Right lobe of liver (tissue), 6 donors: ENCODE measurements around the gene DIPK1B. TPM values are rescaled to one million over a fixed set of nuclear protein-coding genes. Genes with fewer than 3 reads are reported as not detected.
"Not testable (repeated sequence)": the region's sequence is repeated elsewhere in the genome, so short reads cannot be mapped to it uniquely, and the experiment has no call there.

ENCODE experiments used
- ATAC-seq, 4 donors: fragments of 200-7000 bp; cut with Tn5 transposase; one replicate each; pipeline ENCODE4 v1.9.1; 2020; ENCODE audit warnings: mild to moderate bottlenecking in 4 of 4, moderate library complexity in 4 of 4
- DNase-seq, 3 donors: peaks; one replicate each; pipeline ENCODE4 v3.0.0-alpha.2; 2020
- H3K27ac ChIP-seq, 3 donors: fragments of 200-600 bp; one replicate each; pipeline ENCODE4 v1.8.0; 2022
- H3K27me3 ChIP-seq, 2 donors: fragments of 200-600 bp; one replicate each; pipeline ENCODE4 v1.8.0; 2022
- H3K36me3 ChIP-seq, 4 donors: fragments of 200-600 bp; sonication (generic) in 1 of 4; one replicate each; pipeline versions ENCODE4 v1.5.1 to v1.8.0; 2017 to 2022; ENCODE audit warnings: control low read depth in 1 of 4
- H3K4me1 ChIP-seq, 4 donors: fragments of 200-600 bp; sonication (generic) in 1 of 4; one replicate each; pipeline versions ENCODE4 v1.5.1 to v1.8.0; 2017 to 2022; ENCODE audit warnings: control low read depth in 1 of 4
- H3K4me3 ChIP-seq, 3 donors: fragments of 200-600 bp; one replicate each; pipeline ENCODE4 v1.8.0; 2022
- H3K9me3 ChIP-seq, 4 donors: fragments of 200-600 bp; sonication (generic) in 1 of 4; one replicate each; pipeline versions ENCODE4 v1.5.1 to v1.8.0; 2017 to 2022; ENCODE audit warnings: control low read depth in 1 of 4
- CTCF ChIP-seq, 4 donors: fragments of 200-600 bp in 3 of 4; fragments of 450-650 bp in 1 of 4; IDR thresholded peaks; one replicate each; pipeline versions ENCODE4 v1.5.1 to v1.8.0; 2016 to 2022; ENCODE audit warnings: antibody characterized with exemption in 4 of 4, mild to moderate bottlenecking in 2 of 4
- POLR2A ChIP-seq: fragments of 450-650 bp; IDR thresholded peaks from one replicate; pipeline ENCODE4 v1.6.1; 2017; ENCODE audit warnings: antibody characterized with exemption, mild to moderate bottlenecking
- WGBS: methylation state at CpG from one replicate; pipeline ENCODE4 v1.1.6; 2018; ENCODE audit warnings: low coverage, low lambda C conversion rate; ENCODE audit not compliant: insufficient coverage; ENCODE audit errors: missing lambda C conversion rate; 5-methylcytosine and 5-hydroxymethylcytosine counted together
- intact Hi-C, 2 donors: fragments of 100-400 bp; cut with DNase I; formaldehyde crosslinking; loops; one replicate each; pipeline versions ENCODE4 v1.11.2 to v1.14.1; 2022
- total RNA-seq, 6 experiments: library from RNA; depleted of rRNA in 2 of 6; stranded (reverse); fragments of >200 nt in 2 of 6; fragmentation: NEBNext Ultra II Directional in 3 of 6; extraction: Animal tissue kit (Norgen Biotek cat#: 25700) in 3 of 6; gene quantifications; one replicate each; pipeline versions ENCODE4 v1.1.0 to v1.2.4, GENCODE V29; 2016 to 2023
- donor health status: DM: no; HTN: yes; CAD: no.
- donor health status: DM: no; HTN: no; CAD: no.
- donor health status: DM: no; HTN: no; CAD: no.
- donor health status: DM: no; HTN: yes; CAD: no.
- donor health status: DM: no; HTN: yes; CAD: no.

Gene DIPK1B
- total RNA-seq, 6 experiments from 2014 or later, result 1.4 to 7.7 (median 5.1) TPM

- ATAC-seq (no peak), DNase-seq (no peak)
- intact Hi-C loops, result no loop called here
- no peaks in the 10 kb centered on the region for H3K9me3 ChIP-seq
- no peak overlapping the region for H3K4me3 ChIP-seq
- no peaks in the 10 kb centered on the region for H3K36me3 ChIP-seq
- H3K4me1 ChIP-seq, result no peaks in the 10 kb centered on the region
- no peaks in the 10 kb centered on the region for H3K27me3 ChIP-seq
- H3K27ac ChIP-seq, result no peak overlapping the region
- no peak for TF ChIP-seq POLR2A
- no peak for TF ChIP-seq CTCF (IDR thresholded peaks at IDR 0.05)
Observed at GRCh38 chr9:136751814-136752213, 39.4 kb downstream of the DIPK1B start.

GRCh38 chr9:136753371-136754058 is 41.1 kb downstream of the DIPK1B start:
- no peaks in the 10 kb centered on the region for H3K9me3 ChIP-seq
- intact Hi-C loops, result no loop called here
- no peak overlapping the region for H3K27ac ChIP-seq
- H3K4me1 ChIP-seq, result no peaks in the 10 kb centered on the region
- H3K4me3 ChIP-seq, result no peak overlapping the region
- 82% methylated on average over 10 of the region's 31 CpGs for WGBS
- H3K36me3 ChIP-seq, result no peaks in the 10 kb centered on the region
- H3K27me3 ChIP-seq, result no peaks in the 10 kb centered on the region
- TF ChIP-seq POLR2A (no peak), CTCF (IDR thresholded peaks at IDR 0.05) (no peak)
- DNase-seq (no peak), ATAC-seq (no peak)

- no CpG with 5 or more reads among the region's 17 CpGs for WGBS
- H3K9me3 ChIP-seq, result no peaks in the 10 kb centered on the region
- TF ChIP-seq POLR2A (no peak), CTCF (IDR thresholded peaks at IDR 0.05) (no peak)
- DNase-seq (no peak), ATAC-seq (no peak)
- no peak overlapping the region for H3K27ac ChIP-seq
- no peaks in the 10 kb centered on the region for H3K27me3 ChIP-seq
- H3K4me1 ChIP-seq, result no peaks in the 10 kb centered on the region
- H3K36me3 ChIP-seq, result no peaks in the 10 kb centered on the region
- intact Hi-C loops, result no loop called here
- H3K4me3 ChIP-seq, result no peak overlapping the region
Observed at GRCh38 chr9:136754059-136754572, 41.7 kb downstream of the DIPK1B start.

GRCh38 chr9:136754626-136755301 is 42.4 kb downstream of the DIPK1B start:
- TF ChIP-seq POLR2A, result no peak
- TF ChIP-seq CTCF (IDR thresholded peaks at IDR 0.05), result no peak
- Histone ChIP-seq H3K9me3 (no peaks in the 10 kb centered on the region), H3K27me3 (no peaks in the 10 kb centered on the region), H3K36me3 (no peaks in the 10 kb centered on the region), H3K27ac (no peak overlapping the region), H3K4me3 (no peak overlapping the region), H3K4me1 (no peaks in the 10 kb centered on the region)
- ATAC-seq (no peak), DNase-seq (no peak)
- intact Hi-C loops, result no loop called here
- WGBS, result no CpG with 5 or more reads among the region's 24 CpGs

GRCh38 chr9:136755302-136756133 is 43.1 kb downstream of the DIPK1B start:
- WGBS, result 98% methylated on average over 8 of the region's 22 CpGs

More at GRCh38 chr9:136755302-136756133, 43.1 kb downstream of the DIPK1B start:
- H3K27me3 ChIP-seq, H3K4me3 ChIP-seq, DNase-seq, H3K36me3 ChIP-seq, H3K27ac ChIP-seq, intact Hi-C loops, ATAC-seq, H3K4me1 ChIP-seq, H3K9me3 ChIP-seq: not testable (repeated sequence)
